ENCODE measurements around the gene DOCK1.

Gene DOCK1

GRCh38 chr10:127119936-127120335, 214.7 kb downstream of the DOCK1 start:
- Histone ChIP-seq H3K4me1 (ENCODE audit: control insufficient read depth in 1 of 2, insufficient read depth in 1 of 2, low read depth in 1 of 2, low read length in 1 of 2) (no peaks in the 10 kb centered on the region), H3K27ac (no peak overlapping the region), H3K9me3 (no peaks in the 10 kb centered on the region), H3K4me3 (ENCODE audit: low read depth in 1 of 2, low read length in 1 of 2) (no peak overlapping the region), H3K36me3 (no peaks in the 10 kb centered on the region), H3K27me3 (peaks cover 18% of the 10 kb centered on the region)
- no peak for TF ChIP-seq CTCF (IDR thresholded peaks at IDR 0.05)

GRCh38 chr10:127122831-127123230, 217.6 kb downstream of the DOCK1 start:
- Histone ChIP-seq H3K4me1 (ENCODE audit: control insufficient read depth in 1 of 2, insufficient read depth in 1 of 2, low read depth in 1 of 2, low read length in 1 of 2) (no peaks in the 10 kb centered on the region), H3K27me3 (peaks cover 18% of the 10 kb centered on the region), H3K27ac (no peak overlapping the region), H3K9me3 (no peaks in the 10 kb centered on the region), H3K4me3 (ENCODE audit: low read depth in 1 of 2, low read length in 1 of 2) (no peak overlapping the region), H3K36me3 (no peaks in the 10 kb centered on the region)
- no peak for TF ChIP-seq CTCF (IDR thresholded peaks at IDR 0.05)

- peaks cover 16% of the 10 kb centered on the region for H3K27me3 ChIP-seq
- no peak for TF ChIP-seq CTCF (IDR thresholded peaks at IDR 0.05)
- no peaks in the 10 kb centered on the region for H3K4me1 ChIP-seq (ENCODE audit: control insufficient read depth in 1 of 2, insufficient read depth in 1 of 2, low read depth in 1 of 2, low read length in 1 of 2)
- no peaks in the 10 kb centered on the region for H3K36me3 ChIP-seq
- H3K9me3 ChIP-seq = no peaks in the 10 kb centered on the region
- H3K4me3 ChIP-seq (ENCODE audit: low read depth in 1 of 2, low read length in 1 of 2) = no peak overlapping the region
- no peak overlapping the region for H3K27ac ChIP-seq
Measured at GRCh38 chr10:127123626-127124025, 218.4 kb downstream of the DOCK1 start.

DNA sequence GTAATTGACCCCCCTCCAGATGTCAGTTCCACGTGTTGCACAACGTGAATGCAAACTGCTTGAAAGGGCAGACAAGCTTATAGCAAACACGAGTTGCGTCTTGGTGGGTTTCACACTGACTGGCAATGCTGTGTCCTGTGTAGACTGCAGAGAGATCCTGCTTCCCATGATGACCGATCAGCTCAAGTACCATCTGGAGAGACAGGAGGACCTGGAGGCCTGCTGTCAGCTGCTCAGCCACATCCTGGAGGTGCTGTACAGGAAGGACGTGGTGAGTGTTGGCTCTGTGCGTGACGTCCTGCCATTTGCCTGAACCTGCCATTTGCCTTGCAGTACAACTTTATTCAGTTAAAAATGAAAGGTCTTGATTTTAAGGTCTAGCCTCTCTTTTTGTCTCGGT, 220.1 kb downstream of the DOCK1 start:
- H3K36me3 ChIP-seq = no peaks in the 10 kb centered on the region
- H3K9me3 ChIP-seq = no peaks in the 10 kb centered on the region
- no peak overlapping the region for H3K27ac ChIP-seq
- TF ChIP-seq CTCF (IDR thresholded peaks at IDR 0.05) = no peak
- H3K27me3 ChIP-seq = peaks cover 4% of the 10 kb centered on the region
- no peak overlapping the region for H3K4me3 ChIP-seq (ENCODE audit: low read depth in 1 of 2, low read length in 1 of 2)
- H3K4me1 ChIP-seq (ENCODE audit: control insufficient read depth in 1 of 2, insufficient read depth in 1 of 2, low read depth in 1 of 2, low read length in 1 of 2) = no peaks in the 10 kb centered on the region

DNA sequence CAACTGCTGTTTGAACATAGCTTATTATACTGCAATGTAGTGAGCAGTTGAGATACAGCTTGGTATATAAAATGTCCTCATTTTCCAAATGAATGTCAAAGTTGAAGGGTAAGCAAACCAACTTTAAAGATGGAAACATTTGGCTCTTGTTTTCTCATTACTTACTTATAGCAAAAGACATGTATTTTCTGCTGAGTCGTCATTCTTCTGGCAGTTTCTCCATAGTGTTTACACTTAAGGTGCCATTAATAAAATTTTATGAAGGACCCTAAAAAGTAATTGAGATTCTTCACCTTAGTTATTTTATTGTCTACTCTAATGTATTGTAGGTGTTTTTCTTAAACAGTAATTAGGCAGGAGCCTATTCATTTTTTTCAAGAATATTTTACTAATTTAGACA, 222.6 kb downstream of the DOCK1 start:
- TF ChIP-seq CTCF (IDR thresholded peaks at IDR 0.05) = no peak
- H3K36me3 ChIP-seq = no peaks in the 10 kb centered on the region

DNA sequence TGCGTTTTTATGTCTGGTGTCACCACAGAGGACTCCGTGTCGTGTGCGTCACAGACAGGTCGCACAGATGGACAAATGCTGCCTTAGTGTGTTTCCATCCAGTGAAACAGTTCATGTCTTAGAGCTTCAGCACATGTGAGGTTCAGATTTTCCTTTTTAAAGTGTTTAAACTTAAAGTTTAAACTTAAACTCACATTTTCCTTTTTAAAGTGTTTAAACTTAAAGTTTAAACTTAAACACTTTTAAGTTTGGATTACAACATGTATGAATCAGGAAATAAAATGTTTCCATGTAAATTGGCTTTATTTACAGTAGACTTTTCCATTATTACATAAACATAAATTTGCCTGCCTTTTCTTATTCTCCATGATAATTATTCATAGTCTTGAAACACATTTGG, 223.9 kb downstream of the DOCK1 start:
- no peaks in the 10 kb centered on the region for H3K36me3 ChIP-seq
- no peaks in the 10 kb centered on the region for H3K27me3 ChIP-seq
- no peak overlapping the region for H3K4me3 ChIP-seq (ENCODE audit: low read depth in 1 of 2, low read length in 1 of 2)
- no peak for TF ChIP-seq CTCF (IDR thresholded peaks at IDR 0.05)
- H3K4me1 ChIP-seq (ENCODE audit: control insufficient read depth in 1 of 2, insufficient read depth in 1 of 2, low read depth in 1 of 2, low read length in 1 of 2) = no peaks in the 10 kb centered on the region
- H3K27ac ChIP-seq = no peak overlapping the region
- H3K9me3 ChIP-seq = no peaks in the 10 kb centered on the region

More for the DNA sequence above, 222.6 kb downstream of the DOCK1 start:
- Histone ChIP-seq H3K9me3 (no peaks in the 10 kb centered on the region), H3K4me3 (ENCODE audit: low read depth in 1 of 2, low read length in 1 of 2) (no peak overlapping the region), H3K27me3 (no peaks in the 10 kb centered on the region), H3K4me1 (ENCODE audit: control insufficient read depth in 1 of 2, insufficient read depth in 1 of 2, low read depth in 1 of 2, low read length in 1 of 2) (no peaks in the 10 kb centered on the region), H3K27ac (no peak overlapping the region)
